HG02571 (cell line): ENCODE results near the gene DHX15.

Experiments
- ATAC-seq: cut with Tn5 transposase; IDR thresholded peaks from one replicate; pipeline ENCODE4 v1.9.1; 2021; ENCODE audit warnings: mild to moderate bottlenecking, moderate library complexity; ENCODE audit not compliant: unreplicated experiment

DHX15 gene

DNA sequence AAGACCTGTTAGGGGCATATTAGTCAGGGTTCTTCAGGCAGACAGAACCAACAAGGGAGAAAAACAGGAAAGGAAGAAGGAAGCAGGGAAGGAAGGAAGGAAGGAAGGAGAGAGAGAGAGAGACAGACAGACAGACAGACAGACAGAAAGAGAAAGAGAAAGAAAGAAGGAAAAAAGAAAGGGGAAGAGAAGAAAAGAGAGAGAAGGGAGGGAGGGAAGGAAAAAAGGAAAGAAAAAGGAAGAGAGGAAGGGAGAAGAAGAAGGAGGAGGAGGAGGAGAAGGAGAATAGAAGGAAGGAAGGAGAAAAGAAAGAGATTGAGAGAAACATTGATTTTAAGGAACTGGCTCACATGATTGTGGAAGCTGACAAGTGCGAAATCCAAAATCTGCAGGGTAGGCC lies 89.0 kb downstream of the DHX15 start:
- ATAC-seq, result no peak

GRCh38 chr4:24489870-24490269 lies 94.5 kb downstream of the DHX15 start:
- no peak for ATAC-seq

GRCh38 chr4:24488399-24489164 lies 95.8 kb downstream of the DHX15 start:
- peak; percentile 83 for ATAC-seq

DNA sequence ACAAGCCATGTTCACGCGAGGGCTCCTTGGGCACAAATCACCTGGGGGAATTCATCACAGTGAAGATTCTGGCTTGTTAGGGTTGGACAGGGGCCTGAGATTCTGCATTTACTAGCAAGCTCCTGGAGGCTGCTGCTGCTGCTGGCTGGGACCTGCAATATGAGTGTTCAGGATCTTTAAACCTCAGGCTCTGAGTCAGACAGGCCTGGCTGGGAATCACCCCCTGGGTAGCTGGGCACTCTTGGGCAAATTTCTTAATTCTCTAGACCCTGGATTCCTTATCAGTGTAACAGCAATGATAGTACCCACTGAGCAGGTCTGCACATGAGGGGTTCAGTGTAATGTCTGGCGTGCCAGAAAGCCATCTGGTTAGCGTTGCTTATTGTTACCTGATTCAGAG lies 101.5 kb downstream of the DHX15 start:
- ATAC-seq, result no peak

- ATAC-seq, result no peak
These were observed 106.4 kb downstream of the DHX15 start for GRCh38 chr4:24477919-24478318.
